NCI-H1417 treated with DMSO at 0.1 percent for 48 hours (cell line): Measurements from ENCODE around the gene PLA2G6.
A peak's percentile ranks its signal among the peaks of the same experiment; 100 is the strongest.

Experiments used
- DNase-seq: peaks from one replicate; lab custom pipeline; 2025; lab: John Stamatoyannopoulos, UW

The PLA2G6 gene

GRCh38 chr22:38181453-38182200 is at the start of gene PLA2G6:
TSS of gene PLA2G6 (minus strand) at chr22:38181830. CDS start at chr22:38169426, 12,404 bp downstream.
- DNase-seq = peak; percentile 84

- DNase-seq = no peak
Observed at GRCh38 chr22:38230916-38231315, 49.3 kb upstream of the PLA2G6 start.

- no peak for DNase-seq
Observed at GRCh38 chr22:38230108-38230825, 48.6 kb upstream of the PLA2G6 start.

- DNase-seq = no peak
Observed at GRCh38 chr22:38228873-38229740, 47.5 kb upstream of the PLA2G6 start.

GRCh38 chr22:38228326-38228872 is 46.8 kb upstream of the PLA2G6 start:
- no peak for DNase-seq

GRCh38 chr22:38226853-38227649 is 45.4 kb upstream of the PLA2G6 start:
- DNase-seq = no peak

GRCh38 chr22:38223289-38223960 is 41.8 kb upstream of the PLA2G6 start:
- DNase-seq = no peak

- no peak for DNase-seq
Observed at GRCh38 chr22:38222797-38223119, 41.1 kb upstream of the PLA2G6 start.

- DNase-seq = no peak
Observed at GRCh38 chr22:38221908-38222796, 40.5 kb upstream of the PLA2G6 start.

- DNase-seq = no peak
Observed at GRCh38 chr22:38221407-38221806, 39.8 kb upstream of the PLA2G6 start.

- no peak for DNase-seq
Observed at GRCh38 chr22:38220653-38221386, 39.2 kb upstream of the PLA2G6 start.

- no peak for DNase-seq
Observed at GRCh38 chr22:38220163-38220562, 38.5 kb upstream of the PLA2G6 start.

GRCh38 chr22:38219632-38220031 is 38.0 kb upstream of the PLA2G6 start:
- DNase-seq = no peak

GRCh38 chr22:38218661-38219622 is 37.3 kb upstream of the PLA2G6 start:
- no peak for DNase-seq

- no peak for DNase-seq
Observed at GRCh38 chr22:38215156-38216038, 33.8 kb upstream of the PLA2G6 start.

- no peak for DNase-seq
Observed at GRCh38 chr22:38214302-38215056, 32.8 kb upstream of the PLA2G6 start.
